ENCODE results near the gene NLE1.

DNA sequence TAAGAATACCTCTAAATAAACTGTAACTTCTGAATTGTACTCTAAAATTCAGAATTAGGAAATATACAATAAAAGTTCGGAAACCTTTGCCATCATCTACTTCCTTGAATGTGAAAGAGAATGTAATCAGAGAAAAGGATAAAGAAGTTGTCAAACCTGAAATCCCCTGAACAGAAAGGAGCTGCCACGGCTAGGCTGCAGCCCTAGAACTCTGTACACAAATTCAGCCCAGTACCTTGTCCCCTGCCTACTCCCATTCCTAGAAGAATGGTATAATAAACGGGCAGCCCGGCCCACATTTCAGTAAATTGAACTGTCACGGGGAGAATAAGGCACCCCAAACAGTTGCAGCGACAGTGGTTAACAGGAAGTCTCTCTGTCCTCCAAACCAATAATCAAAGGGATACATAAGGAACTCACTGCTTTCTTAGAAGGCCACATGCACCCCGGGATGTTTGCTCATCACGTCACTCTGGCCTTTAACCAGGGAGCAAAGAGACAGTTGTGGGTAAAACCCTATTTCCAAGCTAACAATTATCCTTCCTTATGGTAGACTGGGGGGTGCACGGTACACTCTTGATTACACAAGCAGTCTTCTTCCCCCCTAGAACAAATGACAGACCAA, 54.3 kb downstream of the NLE1 start:
- TF ChIP-seq, protein P1, sequence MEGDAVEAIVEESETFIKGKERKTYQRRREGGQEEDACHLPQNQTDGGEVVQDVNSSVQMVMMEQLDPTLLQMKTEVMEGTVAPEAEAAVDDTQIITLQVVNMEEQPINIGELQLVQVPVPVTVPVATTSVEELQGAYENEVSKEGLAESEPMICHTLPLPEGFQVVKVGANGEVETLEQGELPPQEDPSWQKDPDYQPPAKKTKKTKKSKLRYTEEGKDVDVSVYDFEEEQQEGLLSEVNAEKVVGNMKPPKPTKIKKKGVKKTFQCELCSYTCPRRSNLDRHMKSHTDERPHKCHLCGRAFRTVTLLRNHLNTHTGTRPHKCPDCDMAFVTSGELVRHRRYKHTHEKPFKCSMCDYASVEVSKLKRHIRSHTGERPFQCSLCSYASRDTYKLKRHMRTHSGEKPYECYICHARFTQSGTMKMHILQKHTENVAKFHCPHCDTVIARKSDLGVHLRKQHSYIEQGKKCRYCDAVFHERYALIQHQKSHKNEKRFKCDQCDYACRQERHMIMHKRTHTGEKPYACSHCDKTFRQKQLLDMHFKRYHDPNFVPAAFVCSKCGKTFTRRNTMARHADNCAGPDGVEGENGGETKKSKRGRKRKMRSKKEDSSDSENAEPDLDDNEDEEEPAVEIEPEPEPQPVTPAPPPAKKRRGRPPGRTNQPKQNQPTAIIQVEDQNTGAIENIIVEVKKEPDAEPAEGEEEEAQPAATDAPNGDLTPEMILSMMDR (IDR thresholded peaks at IDR 0.05) = no peak
- TF ChIP-seq POLR2A (IDR thresholded peaks at IDR 0.05) = no peak

Measured in upper lobe of left lung (tissue), 4 donors.